Measurements from ENCODE around the gene HIPK2. TPM values are rescaled to one million over a fixed set of nuclear protein-coding genes. Genes with fewer than 3 reads are reported as not detected.

The HIPK2 gene
- total RNA-seq, 1 donor, result 7.3 TPM

GRCh38 chr7:139757968-139758367, 19.8 kb downstream of the HIPK2 start:
- TF ChIP-seq, protein P1, sequence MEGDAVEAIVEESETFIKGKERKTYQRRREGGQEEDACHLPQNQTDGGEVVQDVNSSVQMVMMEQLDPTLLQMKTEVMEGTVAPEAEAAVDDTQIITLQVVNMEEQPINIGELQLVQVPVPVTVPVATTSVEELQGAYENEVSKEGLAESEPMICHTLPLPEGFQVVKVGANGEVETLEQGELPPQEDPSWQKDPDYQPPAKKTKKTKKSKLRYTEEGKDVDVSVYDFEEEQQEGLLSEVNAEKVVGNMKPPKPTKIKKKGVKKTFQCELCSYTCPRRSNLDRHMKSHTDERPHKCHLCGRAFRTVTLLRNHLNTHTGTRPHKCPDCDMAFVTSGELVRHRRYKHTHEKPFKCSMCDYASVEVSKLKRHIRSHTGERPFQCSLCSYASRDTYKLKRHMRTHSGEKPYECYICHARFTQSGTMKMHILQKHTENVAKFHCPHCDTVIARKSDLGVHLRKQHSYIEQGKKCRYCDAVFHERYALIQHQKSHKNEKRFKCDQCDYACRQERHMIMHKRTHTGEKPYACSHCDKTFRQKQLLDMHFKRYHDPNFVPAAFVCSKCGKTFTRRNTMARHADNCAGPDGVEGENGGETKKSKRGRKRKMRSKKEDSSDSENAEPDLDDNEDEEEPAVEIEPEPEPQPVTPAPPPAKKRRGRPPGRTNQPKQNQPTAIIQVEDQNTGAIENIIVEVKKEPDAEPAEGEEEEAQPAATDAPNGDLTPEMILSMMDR (IDR thresholded peaks at IDR 0.05; ENCODE audit: insufficient read depth, low read depth, low read length), result no peak
- H3K4me3 ChIP-seq (ENCODE audit: low read depth, low read length), result no peak overlapping the region
- DNase-seq (ENCODE audit: low read depth), result no peak

DNA sequence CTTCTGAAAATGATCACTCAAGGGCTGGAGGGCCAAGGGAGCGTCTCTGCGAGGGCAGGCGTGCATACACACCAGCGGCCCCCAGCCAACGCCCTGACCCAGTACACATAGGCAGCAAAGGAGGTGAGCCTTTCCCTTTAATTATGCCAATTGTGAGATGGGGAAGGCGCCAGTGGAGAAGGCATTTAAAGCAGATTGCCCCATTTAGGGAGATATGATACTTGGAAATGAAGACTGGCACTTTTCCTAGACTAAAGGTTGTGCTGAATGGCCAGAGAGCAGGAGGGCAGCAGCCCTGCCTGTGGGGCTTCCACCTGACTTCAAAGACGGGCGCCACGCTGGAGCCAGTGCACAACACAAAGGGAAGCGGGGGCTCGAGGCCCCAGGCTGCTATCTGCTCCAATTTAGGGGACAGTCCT, 24.1 kb downstream of the HIPK2 start:
- TF ChIP-seq, protein P1 (IDR thresholded peaks at IDR 0.05; ENCODE audit: insufficient read depth, low read depth, low read length), result no peak

DNA sequence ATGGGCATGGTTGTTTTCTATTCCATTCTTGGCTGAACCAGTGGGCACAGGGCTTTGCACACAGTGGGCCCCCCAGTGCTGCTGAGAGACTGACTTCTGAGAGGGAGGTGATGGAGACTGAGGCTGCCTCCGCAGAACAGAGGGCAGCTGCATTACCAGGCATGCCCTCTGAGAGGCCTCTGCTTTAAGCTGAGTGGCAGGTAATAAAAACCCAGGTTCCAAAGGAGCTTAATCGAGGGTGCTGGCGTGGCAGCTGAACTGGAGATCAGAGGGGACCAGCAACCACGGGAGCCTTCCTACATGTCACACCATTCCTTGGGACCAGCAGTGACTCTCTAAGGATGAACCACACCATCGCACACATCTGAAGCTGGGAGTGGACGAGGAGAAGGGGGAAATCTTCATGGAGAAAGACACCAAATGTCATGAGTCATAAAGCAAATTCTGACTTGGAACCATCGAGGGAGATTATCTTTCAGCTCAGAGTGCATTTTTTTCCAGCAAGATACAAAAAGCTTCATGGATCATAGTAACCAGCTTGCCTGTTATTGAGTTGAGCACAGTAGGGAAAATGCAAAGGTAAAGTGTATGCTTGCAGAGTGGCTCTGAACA, 24.6 kb downstream of the HIPK2 start:
- DNase-seq (ENCODE audit: low read depth), result no peak
- H3K4me3 ChIP-seq (ENCODE audit: low read depth, low read length), result no peak overlapping the region
- TF ChIP-seq, protein P1 (IDR thresholded peaks at IDR 0.05; ENCODE audit: insufficient read depth, low read depth, low read length), result peak; percentile 23

More for the DNA sequence above, 24.1 kb downstream of the HIPK2 start:
- no peak for DNase-seq (ENCODE audit: low read depth)
- no peak overlapping the region for H3K4me3 ChIP-seq (ENCODE audit: low read depth, low read length)

DNA sequence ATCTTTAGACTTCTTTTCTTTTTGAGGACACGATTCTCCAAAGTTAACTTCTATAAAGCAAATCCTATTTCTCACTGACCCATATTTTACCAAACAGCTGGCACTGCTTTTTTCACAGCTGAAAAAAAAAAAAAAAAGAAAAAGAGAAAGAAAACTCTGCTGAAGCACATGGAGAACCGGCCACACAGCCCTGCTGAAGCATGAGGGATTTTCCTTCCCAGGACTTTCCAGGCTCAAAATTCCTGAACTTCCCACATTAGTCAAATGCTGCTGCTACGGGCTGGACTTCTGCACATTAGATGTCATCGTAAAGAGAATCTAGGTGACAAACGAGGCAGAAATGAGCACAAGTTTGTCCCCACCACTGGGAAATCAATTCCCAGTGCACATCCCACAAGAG, 25.2 kb downstream of the HIPK2 start:
- no peak for DNase-seq (ENCODE audit: low read depth)
- TF ChIP-seq, protein P1 (IDR thresholded peaks at IDR 0.05; ENCODE audit: insufficient read depth, low read depth, low read length), result no peak
- H3K4me3 ChIP-seq (ENCODE audit: low read depth, low read length), result no peak overlapping the region

DNA sequence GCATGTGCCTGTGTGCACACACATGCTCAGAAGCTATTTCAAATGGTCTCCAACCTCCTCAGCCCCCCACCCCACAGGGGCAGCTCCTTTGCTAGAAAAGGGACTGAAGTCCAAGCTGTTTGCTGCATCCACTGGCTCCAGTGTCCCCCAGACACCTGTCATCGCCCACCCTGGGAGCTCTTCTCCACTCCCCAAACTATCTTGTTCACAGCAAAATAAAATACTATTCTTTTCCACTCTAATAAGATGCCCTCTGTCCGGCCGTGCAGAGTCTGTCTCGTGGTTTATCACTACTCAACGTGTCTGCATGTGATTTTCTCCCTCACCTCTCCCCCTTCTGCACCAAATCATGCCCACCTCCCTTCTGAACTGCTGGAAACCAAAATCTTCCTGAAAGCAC, 25.6 kb downstream of the HIPK2 start:
- TF ChIP-seq, protein P1 (IDR thresholded peaks at IDR 0.05; ENCODE audit: insufficient read depth, low read depth, low read length), result no peak
- no peak overlapping the region for H3K4me3 ChIP-seq (ENCODE audit: low read depth, low read length)
- no peak for DNase-seq (ENCODE audit: low read depth)

DNA sequence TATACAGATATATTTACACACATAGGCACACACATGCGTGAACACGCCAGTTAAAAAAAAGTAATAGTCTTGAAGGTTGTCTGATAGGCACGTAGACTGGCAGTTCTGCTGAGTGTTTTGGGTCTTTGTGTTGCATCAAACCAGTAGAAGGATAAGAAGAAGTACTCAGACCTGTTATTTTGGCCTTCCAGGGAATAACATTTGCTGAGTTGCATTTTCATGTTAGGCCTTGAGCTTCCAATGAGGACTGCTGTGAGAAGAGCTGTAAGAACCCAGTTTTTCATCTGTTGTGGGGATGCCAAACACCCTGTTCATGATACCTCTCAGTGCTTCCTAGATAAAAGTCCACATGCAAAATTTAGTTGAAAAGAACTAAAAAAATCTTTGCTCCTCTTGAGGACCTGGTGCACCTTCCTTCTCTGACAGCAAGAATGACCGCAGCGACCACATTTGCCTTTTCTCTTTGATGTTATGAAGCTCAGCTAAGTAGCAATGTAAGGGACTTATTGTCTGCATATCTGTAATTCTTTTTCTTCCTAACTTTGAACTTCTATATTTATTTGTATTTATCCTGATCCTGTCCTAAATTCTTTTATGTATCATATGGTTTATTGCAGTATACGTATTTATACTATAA, 27.2 kb downstream of the HIPK2 start:
- DNase-seq (ENCODE audit: low read depth), result no peak
- TF ChIP-seq, protein P1 (IDR thresholded peaks at IDR 0.05; ENCODE audit: insufficient read depth, low read depth, low read length), result no peak
- no peak overlapping the region for H3K4me3 ChIP-seq (ENCODE audit: low read depth, low read length)

Measured in fibroblast of villous mesenchyme (primary cell).